Measurements from ENCODE around the gene CDH4.

The CDH4 gene

DNA sequence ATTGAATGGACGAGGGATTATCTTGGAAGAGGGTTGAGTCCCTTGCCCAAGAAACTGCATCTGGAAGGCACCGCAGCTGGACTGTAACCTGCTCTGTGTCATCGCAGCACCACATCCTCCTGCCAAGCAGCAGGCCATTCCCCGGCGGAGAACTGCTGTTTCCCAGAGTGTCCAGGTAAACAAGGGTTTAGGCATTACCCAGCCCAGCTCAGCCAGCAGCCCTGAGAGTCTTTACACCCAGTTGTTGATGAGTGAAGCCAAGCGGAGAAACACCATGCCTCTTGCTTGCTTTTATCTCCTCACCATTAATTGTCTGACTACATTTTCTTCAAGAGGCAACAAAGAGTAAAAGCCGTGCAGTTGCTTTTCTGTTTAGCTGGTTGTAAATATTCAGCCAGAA is 104.1 kb downstream of the CDH4 start:
- DNase-seq (ENCODE audit: low spot score): no peak

GRCh38 chr20:61357119-61357518 is 105.1 kb downstream of the CDH4 start:
- no peak for DNase-seq (ENCODE audit: low spot score)

GRCh38 chr20:61359254-61359653 is 107.2 kb downstream of the CDH4 start:
- no peak for DNase-seq (ENCODE audit: low spot score)

DNA sequence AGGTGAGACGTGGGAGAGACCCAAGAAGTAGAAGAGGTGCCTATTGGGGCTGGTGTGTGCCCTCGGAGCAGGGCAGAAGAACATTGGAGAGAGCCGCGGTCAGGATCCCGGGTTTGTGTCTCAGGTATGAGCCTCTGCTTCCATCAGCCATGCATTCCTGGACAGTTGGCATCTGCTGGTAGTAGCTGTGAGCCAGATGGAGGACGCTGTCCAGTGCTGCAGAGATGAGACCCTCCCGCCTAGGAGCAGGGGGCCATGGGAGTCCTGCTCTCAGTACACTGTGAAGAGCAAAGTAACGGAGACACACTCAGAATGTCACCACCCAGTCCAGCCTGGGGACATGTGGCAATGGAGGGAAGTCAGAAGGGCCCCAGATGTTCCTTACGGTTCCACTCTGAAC is 108.2 kb downstream of the CDH4 start:
- DNase-seq (ENCODE audit: low spot score): no peak

- DNase-seq (ENCODE audit: low spot score): no peak
These were observed 108.9 kb downstream of the CDH4 start for GRCh38 chr20:61360940-61361339.

DNA sequence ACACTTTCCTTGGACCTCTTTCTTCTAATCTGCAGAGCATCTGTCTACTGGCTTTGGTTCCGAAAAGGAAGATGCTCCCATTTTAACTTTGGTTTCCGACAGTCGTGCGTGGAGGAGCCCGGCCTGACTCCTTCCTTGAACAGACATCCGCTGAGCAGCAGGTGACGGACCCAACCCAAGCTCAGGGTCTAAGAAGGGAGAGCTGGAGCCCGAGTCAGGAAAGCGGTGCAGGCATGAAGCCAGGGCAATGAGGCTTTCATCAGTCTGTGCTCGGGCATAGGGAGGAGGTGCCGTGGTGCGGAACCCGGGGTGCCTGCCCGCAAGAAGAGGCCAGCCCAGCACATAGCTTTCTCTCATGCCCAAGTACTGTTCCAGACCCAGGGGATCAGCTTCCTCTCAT is 109.4 kb downstream of the CDH4 start:
- no peak for DNase-seq (ENCODE audit: low spot score)

DNA sequence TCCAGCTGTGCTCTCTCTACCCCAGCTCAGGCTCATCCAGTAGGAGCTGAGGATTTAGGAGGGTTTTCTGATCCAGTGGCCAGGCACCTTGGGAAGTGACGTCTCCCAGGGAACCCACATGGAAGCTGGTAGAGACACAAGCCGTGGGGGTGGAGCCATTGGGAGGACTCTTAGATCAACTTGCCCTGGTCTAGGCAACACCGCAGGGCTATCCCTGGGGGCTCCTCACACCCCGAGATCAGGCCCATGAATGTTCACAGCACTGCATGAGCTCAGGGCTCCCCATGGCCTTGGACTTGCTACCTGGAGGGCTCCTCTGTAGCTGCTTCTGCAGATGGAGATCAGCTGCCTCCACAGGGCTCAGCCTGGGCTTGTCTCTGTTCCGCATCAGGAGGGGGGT is 112.1 kb downstream of the CDH4 start:
- no peak for DNase-seq (ENCODE audit: low spot score)

GRCh38 chr20:61366914-61367313 is 114.9 kb downstream of the CDH4 start:
- DNase-seq (ENCODE audit: low spot score): no peak

- no peak for DNase-seq (ENCODE audit: low spot score)
These were observed 117.9 kb downstream of the CDH4 start for GRCh38 chr20:61369731-61370520.

DNA sequence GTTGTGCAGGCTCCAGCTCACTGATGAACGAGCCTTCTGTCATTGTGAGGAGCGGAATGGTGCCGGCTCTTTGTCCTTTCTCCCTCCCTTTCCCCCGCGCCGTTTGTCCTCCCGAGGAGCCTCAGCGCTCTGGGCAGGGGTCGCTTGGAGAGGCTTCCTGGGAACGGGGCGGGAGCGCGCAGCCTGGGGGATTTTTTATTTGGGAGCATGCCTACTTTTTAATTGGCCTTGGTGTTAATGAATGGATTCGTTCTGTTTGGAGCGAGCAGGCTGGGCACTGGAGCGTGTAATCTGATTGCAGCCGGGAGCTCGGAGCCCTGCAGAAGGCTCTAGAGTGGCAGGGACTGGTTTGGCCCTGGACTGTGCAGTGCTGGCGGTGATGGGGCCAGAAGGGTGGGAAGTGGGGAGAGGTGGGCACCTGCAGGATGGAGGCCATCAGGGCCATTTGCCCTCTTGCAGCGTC is 118.8 kb downstream of the CDH4 start:
- DNase-seq (ENCODE audit: low spot score): no peak

GRCh38 chr20:61371501-61372136 is 119.6 kb downstream of the CDH4 start:
- DNase-seq (ENCODE audit: low spot score): no peak

GRCh38 chr20:61372137-61373054 is 120.3 kb downstream of the CDH4 start:
- no peak for DNase-seq (ENCODE audit: low spot score)

- no peak for DNase-seq (ENCODE audit: low spot score)
These were observed 121.0 kb downstream of the CDH4 start for GRCh38 chr20:61373055-61373399.

DNA sequence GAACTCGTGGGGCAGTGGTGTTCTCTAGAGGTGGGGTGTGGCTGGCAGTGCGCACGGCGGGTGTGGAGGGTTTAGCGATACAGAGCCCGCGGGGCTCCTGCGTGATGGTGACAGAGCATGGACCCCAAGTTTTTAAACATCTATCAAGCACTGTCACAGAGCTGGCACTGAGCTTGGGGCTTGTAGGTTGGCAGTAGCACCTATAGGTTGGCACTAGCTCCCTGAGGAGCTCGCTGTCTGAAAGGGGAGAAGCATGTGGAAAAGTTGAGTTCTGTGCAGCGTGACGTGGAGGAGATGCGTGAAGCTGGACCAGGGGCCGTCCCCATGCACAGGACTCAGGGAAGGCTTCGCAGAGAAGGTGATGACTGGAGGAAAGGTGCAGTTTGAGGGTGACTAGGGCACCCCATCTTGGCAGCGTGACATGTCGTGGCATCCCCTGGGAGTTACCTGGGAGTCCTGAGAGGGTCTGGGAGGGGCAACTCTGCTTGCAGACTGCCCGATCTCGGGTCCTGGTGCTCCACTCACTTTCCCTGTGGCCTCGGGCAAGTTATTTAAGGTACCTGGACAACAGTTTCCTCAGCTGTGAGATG is 122.0 kb downstream of the CDH4 start:
- DNase-seq (ENCODE audit: low spot score): no peak

- DNase-seq (ENCODE audit: low spot score): no peak
These were observed 124.6 kb downstream of the CDH4 start for GRCh38 chr20:61376541-61377240.

GRCh38 chr20:61378694-61379355 is 126.8 kb downstream of the CDH4 start:
- DNase-seq (ENCODE audit: low spot score): no peak

DNA sequence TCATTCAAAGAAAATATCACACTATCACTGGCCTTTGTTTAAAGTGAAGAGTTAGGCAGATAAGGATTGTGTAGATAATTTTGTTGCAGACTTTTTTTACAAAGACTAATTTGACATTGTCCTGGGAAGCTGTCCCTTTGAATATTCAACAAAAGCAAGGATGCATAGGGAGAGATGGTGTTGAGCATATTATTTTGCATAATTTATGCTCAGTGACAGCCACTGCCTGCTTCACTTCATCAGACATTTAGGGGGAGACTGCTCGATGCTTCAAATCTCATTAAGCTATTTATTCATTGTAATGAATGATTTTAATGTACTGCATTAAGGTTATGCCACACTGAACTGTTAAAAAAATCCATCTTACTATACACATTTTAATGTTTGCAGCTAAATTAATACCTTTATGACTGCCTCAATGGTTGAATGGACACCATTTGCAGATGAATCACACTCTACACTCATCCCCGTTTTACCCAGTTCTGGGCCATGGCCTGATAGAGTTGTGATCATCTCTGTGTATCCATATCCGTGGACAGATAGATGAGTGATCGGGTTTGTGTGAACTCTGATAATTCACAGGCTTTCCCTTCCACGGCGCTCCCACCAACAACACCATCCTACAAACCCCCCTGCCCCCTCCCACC is 128.0 kb downstream of the CDH4 start:
- DNase-seq (ENCODE audit: low spot score): no peak

DNA sequence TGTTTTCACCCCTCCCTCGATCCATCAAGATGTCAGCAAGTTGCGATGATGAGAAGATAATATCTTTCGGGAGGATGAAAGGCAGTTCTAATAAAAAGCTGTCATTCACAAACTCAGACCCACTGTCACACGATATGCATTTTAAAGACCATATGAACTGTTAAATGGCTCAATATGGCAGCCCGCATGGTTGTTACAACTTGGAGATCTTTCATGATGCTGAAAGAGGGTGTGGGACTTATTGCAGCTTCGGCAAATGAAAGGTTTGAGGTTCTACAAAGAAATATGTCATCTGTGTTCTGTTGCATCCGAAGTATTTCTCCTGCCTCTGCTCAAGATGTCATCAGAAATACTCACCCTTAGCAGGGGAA is 128.5 kb downstream of the CDH4 start:
- DNase-seq (ENCODE audit: low spot score): no peak

- no peak for DNase-seq (ENCODE audit: low spot score)
These were observed 130.1 kb downstream of the CDH4 start for GRCh38 chr20:61382194-61382593.

GRCh38 chr20:61385296-61385695 is 133.2 kb downstream of the CDH4 start:
- no peak for DNase-seq (ENCODE audit: low spot score)

GRCh38 chr20:61385731-61386130 is 133.7 kb downstream of the CDH4 start:
- no peak for DNase-seq (ENCODE audit: low spot score)

All from left forelimb (tissue), 1 donor.